HG02973 (cell line): ENCODE results near the gene ERLEC1.
"Not testable (repeated sequence)": the region's sequence is repeated elsewhere in the genome, so short reads cannot be mapped to it uniquely, and the experiment has no call there.

ENCODE experiments used
- ATAC-seq: cut with Tn5 transposase; IDR thresholded peaks from one replicate; pipeline ENCODE4 v1.9.1; 2021; ENCODE audit warnings: moderate library complexity; ENCODE audit not compliant: unreplicated experiment

The ERLEC1 gene

GRCh38 chr2:53782676-53783075 is 4.2 kb upstream of the ERLEC1 start:
- no peak for ATAC-seq

GRCh38 chr2:53784436-53784835 is 2.4 kb upstream of the ERLEC1 start:
- no peak for ATAC-seq

DNA sequence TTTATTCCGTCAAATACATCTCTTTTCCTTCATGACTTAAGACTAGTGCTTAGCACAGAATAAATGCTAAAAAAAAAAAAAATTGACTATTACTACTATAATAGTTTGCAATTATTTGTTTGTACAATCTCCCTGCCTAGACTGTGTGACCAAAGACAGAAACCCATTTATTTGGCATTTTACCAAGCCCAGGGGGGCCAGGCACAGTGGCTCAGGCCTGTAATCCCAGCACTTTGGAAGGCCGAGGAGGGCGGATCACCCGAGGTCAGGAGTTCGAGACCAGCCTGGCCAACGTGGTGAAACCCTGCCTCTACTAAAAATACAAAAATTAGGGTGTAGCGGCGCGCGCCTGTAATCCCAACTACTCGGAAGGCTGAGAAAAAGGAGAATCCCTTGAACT is 1.5 kb upstream of the ERLEC1 start:
- no peak for ATAC-seq

DNA sequence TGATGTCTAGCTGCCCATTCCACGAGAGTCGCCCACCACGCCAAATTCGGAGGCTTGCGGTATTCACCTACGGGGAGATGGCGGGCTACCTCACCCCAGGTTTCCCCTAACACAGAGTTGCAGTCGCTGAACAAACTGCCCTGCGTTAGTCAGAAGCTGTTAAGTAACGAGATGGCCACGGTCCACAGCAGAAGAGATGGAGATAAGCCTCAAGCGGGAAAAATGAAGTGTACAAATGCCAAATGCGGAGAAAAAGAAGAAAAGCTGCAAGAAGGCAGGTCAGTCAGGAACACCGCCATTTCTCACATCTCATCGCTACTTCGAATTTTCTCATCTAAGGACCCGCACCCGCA is 516 bp upstream of the ERLEC1 start:
- peak; percentile 21 for ATAC-seq

- ATAC-seq = no peak
Observed at GRCh38 chr2:53787614-53788289, 908 bp downstream of the ERLEC1 start.

- no peak for ATAC-seq
Observed at GRCh38 chr2:53793261-53793660, 6.4 kb downstream of the ERLEC1 start.

DNA sequence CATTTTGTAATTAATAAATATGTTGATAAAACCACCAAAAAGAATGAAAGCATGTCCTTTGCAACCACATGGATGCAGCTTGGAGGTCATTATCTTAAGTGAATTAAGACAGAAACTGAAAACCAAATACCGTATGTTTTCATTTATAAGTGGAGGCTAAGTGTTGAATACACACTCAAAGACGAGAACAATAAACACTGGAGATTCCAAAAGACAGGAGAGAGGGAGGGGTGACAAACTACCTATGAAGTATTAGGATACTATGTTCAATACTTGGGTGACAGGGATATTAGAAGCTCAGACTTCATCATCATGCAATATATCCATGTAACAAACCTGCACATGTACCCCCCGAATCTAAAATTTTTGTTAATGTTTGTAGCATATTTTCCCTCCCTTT is 7.0 kb downstream of the ERLEC1 start:
- no peak for ATAC-seq

- ATAC-seq = no peak
Observed at GRCh38 chr2:53801547-53801946, 14.7 kb downstream of the ERLEC1 start.

DNA sequence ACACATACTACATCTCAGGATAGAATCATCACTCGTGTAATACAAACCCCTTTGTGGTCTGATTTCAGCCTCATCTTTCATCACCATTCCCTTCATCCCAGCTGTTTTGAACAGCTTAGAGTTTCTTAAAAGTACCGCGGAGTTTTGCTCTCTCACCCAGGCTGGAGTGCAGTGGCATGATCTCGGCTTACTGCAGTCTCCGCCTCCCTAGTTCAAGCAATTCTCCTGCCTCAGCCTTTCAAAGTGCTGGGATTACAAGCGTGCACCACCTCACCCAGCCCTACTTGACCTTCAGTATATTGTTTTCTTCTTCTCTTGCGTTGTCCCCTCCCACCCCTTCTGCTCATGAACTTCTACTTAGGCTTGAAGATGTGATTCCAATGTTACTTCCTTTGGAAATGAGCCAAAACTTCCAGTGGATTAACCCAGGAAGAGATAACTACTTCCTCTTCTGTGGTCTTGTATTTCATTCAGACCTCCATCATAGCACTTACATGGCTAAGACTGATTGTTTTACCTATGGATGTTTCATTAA is 15.8 kb downstream of the ERLEC1 start:
- no peak for ATAC-seq

DNA sequence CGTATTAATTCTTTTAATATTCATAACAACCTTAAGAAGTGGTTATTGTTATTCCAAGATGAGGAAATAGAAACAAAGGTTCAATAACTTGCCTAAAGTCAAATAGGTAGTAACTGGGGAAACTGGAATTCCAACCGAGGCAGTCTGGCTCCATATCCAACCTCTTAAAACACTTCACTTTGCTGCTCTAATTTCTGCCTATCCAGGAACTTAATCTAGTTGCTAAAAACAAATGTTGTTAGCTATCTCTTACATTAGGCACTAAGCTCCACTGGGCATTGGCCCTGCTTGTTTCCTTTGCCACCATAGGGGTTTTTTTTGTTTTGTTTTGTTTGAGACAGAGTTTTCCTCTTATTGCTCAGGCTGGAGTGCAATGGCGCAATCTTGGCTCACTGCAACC is 24.8 kb downstream of the ERLEC1 start:
- ATAC-seq = no peak

DNA sequence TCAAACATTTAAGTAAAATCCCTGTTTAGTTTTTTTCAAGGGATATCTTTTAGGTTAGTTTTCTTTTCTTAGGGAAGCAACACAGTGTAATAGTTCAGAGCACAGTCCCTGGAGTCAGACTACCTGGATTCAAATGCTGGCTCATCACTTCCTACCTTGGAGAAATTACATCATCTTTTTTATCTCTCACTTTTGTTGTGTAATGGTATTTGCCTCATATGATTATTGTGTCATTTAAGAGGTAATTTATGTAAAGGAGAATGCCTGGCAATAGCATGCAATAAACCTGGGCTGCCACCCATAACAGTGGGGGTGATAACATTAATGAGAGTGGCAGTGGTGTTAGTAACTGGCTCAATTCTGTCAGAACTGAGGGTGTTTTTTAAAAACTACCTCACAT is 26.3 kb downstream of the ERLEC1 start:
- ATAC-seq = no peak

- no peak for ATAC-seq
Observed at GRCh38 chr2:53818854-53819435, 32.1 kb downstream of the ERLEC1 start.

- ATAC-seq = no peak
Observed at GRCh38 chr2:53819634-53820033, 32.8 kb downstream of the ERLEC1 start.

DNA sequence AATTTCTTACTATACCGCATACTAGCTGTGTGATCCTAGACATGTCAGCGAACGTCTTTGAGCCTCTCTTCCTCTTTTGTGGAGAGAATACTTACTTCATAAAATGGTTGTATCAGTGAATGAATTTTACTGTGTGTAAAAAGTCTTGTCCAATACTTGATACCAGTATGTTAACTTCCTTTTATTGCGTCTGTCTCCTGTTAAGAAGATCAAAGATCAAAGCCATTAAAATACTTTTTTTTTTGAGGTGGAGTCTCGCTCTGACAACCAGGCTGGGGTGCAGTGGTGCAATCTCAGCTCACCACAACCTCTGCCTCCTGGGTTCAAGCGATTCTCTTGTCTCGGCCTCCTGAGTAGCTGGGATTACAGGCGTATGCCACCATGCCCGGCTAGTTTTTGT is 33.2 kb downstream of the ERLEC1 start:
- ATAC-seq = no peak

DNA sequence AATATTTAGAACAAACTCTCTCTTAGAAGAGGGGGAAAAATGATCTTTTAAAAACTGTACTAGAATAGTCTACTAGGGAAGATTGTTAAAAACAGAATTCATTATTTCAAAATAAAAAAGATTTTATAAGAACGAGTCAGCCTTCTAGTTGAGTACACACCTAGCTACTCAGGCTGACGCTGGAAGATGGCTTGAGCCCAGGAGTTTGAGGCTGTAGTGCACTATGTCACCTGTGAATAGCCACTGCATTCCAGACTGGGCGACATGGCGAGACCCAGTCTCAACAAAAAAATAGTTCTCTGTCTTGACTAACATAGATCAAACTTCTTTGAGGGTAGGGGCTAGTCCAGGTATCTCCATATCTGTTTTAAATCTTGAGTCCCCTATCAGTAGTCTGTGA is 33.9 kb downstream of the ERLEC1 start:
- ATAC-seq = no peak

- no peak for ATAC-seq
Observed at GRCh38 chr2:53821810-53822209, 35.0 kb downstream of the ERLEC1 start.

- ATAC-seq = not testable (repeated sequence)
Observed at GRCh38 chr2:53823639-53824038, 36.8 kb downstream of the ERLEC1 start.

GRCh38 chr2:53826030-53826410 is 39.2 kb downstream of the ERLEC1 start:
- no peak for ATAC-seq

DNA sequence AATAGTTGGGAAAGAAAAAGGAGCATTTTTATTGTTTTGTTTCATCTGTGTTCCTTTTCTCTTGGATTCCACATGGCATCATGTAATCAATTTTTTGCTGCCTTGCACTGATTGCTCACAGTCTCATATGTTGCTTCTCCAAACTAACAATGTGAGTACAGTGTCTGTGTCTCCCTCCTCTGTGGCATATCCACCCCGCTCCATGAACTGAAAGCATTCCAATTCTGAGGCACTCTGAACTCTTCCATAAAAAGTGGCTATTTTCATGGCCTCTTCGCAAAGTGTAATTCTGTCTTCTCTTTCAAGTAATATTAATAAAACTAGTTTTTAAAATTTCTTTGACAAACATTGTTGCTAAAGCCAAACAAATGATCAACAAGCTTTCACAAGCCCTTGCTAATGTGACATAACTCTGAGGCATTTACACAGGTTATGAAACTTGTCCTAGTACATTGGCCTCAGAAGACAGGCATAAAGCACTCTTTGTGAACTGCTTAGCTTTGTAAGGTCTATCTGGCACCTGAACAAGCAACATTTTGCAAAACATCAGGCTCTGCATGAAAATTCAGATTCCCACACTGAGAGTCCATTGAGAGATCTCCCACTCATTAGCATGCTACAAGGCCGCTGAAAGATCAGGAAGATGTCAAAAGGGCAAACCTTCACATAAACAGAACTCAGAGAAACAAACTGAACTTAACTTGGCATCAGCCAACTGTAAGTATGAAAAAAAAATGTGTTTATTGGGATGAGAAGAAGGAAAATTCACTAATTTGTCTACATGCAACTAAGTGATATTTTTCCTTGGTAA is 39.9 kb downstream of the ERLEC1 start:
- ATAC-seq = no peak

DNA sequence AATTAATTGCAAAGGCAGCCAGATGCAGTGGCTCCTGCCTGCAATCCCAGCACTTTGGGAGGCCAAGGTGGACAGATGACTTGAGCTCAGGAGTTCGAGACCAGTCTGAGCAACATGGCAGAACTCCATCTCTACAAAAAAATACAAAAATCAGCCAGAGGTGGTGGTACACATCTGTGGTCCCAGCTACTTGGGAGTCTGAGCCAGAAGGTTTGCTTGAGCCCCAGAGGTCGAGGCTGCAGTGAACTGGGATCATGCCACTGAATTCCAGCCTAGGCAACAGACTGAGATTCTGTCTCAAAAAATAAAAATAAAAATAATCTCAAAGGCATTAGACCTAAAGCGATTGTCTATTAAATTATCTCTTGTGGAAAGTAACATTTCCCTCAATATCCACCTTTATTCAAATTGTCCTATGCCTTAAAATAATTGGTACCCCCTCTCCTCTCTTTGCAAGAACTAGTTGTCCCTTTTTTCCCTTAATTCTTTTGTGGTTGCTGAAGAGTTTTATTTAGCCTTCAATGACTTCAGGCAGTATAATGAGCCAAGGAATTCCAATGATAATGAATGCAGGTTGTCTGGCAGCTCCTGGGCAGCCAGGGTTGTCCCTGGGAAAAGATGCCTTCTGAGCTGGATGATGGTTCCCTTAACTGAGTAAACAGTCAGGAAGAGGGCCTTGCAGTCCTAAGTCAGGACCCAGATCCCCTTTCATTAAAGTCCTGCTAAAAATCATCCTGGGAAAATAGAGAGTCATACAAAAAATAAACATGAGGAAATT is 40.7 kb downstream of the ERLEC1 start:
- ATAC-seq = no peak

DNA sequence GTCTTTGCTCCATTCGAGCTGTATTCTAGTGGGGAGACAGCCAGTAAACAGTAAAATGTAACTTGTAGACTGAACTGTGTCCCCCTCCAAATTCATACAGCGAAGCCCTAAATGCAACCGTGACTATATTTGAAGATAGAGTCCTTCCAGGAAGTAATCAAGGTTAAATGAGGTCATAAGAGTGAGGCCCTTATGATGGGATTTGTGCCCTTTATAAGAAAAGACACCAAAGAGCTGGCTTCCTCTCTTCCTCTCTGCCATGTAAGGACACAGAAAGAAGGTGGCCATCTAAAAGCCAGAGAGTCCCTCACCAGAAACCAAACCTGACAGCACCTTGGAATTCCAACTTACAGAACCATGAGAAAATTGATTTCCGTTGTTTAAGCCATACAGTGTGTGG is 41.5 kb downstream of the ERLEC1 start:
- ATAC-seq = no peak
